Measurements from ENCODE around the gene CEMIP. TPM values are rescaled to one million over a fixed set of nuclear protein-coding genes. Genes with fewer than 3 reads are reported as not detected.

Gene CEMIP
- total and polyA plus RNA-seq, 2 of the 4 experiments (the other 2 are of a cell fraction) = 63.8 to 78.0 TPM

- Histone ChIP-seq H3K9me3 (ENCODE audit: control insufficient read depth, insufficient read depth, low read length) (no peaks in the 10 kb centered on the region), H2BK120ac (ENCODE audit: low read depth, low read length) (no peak overlapping the region), H3K4me3 (ENCODE audit: insufficient read depth, low read depth, low read length) (no peak overlapping the region), H3K18ac (ENCODE audit: low read depth, low read length) (no peak overlapping the region), H2AFZ (replicated peaks; ENCODE audit: low read length, poor library complexity) (no peak overlapping the region), H3K27me3 (ENCODE audit: control insufficient read depth, insufficient read depth, low read length) (no peaks in the 10 kb centered on the region), H2AK9ac (replicated peaks; ENCODE audit: low read depth, low read length, poor library complexity) (peak overlapping the region; percentile 52), H2AK5ac (ENCODE audit: low read depth, low read length) (no peak overlapping the region), H3K14ac (replicated peaks; ENCODE audit: low read depth, low read length) (no peak overlapping the region), H3K23ac (ENCODE audit: low read depth, low read length) (no peak overlapping the region), H4K91ac (ENCODE audit: insufficient read depth, low read depth, low read length) (no peak overlapping the region), H2BK15ac (ENCODE audit: low read depth, low read length) (no peak overlapping the region), H3K4ac (ENCODE audit: low read depth, low read length) (no peak overlapping the region), H3K9ac (ENCODE audit: low read depth, low read length) (no peak overlapping the region), H3K27ac (ENCODE audit: insufficient read depth, low read length) (no peak overlapping the region), H4K5ac (ENCODE audit: low read depth, low read length) (no peak overlapping the region), H3K4me2 (ENCODE audit: low read depth, low read length) (no peak overlapping the region), H3K36me3 (ENCODE audit: control insufficient read depth, insufficient read depth, low read length) (no peaks in the 10 kb centered on the region; the same call in 1 of the 2 replicates), H3K9me1 (ENCODE audit: insufficient read depth, low read length) (no peaks in the 10 kb centered on the region), H3K79me1 (ENCODE audit: low read depth in 1 of 2, low read length in 2 of 2) (0 out of 4 replicates have a peak, but pooled peaks cover 0 to 6% of the 10 kb centered on the region in 2 experiments), H2BK20ac (ENCODE audit: low read depth, low read length) (no peak overlapping the region), H2BK5ac (ENCODE audit: low read depth, low read length, poor library complexity, severe bottlenecking) (no peak overlapping the region), H4K20me1 (ENCODE audit: insufficient read depth, low read length) (no peaks in the 10 kb centered on the region), H3K56ac (ENCODE audit: extremely low read depth, insufficient read depth, low read length) (no peak overlapping the region), H4K8ac (ENCODE audit: low read depth in 2 of 2, low read length in 2 of 2) (no peak overlapping the region), H3K4me1 (ENCODE audit: control insufficient read depth, insufficient read depth, low read length) (no peaks in the 10 kb centered on the region)
- BruUV-seq (replicated peaks) = no TSS peak
- no peak for ATAC-seq (ENCODE audit: low read depth)
- POLR2A ChIA-PET (ENCODE audit: unreplicated experiment) = no interaction called here
- dilution Hi-C loops (cut with HindIII; ENCODE audit: low sequenced_read_pairs, unreplicated experiment) = no loop called here
- TF ChIP-seq USF2 (IDR thresholded peaks at IDR 0.05; ENCODE audit: low read depth, low read length) (no peak), RAD21 (IDR thresholded peaks at IDR 0.05; ENCODE audit: low read length) (no peak), POLR2A (IDR thresholded peaks at IDR 0.05; ENCODE audit: low read depth, low read length) (no peak), MAFK (IDR thresholded peaks at IDR 0.05; ENCODE audit: low read depth, low read length) (no peak), RCOR1 (IDR thresholded peaks at IDR 0.05; ENCODE audit: insufficient replicate concordance, low read length) (no peak), SMC3 (IDR thresholded peaks at IDR 0.05; ENCODE audit: low read depth, low read length) (no peak), CTCF (conservative IDR thresholded peaks at IDR 0.05; ENCODE audit: low read depth, low read length) (no peak), RFX5 (IDR thresholded peaks at IDR 0.05; ENCODE audit: low read depth, low read length) (no peak), ELK1 (IDR thresholded peaks at IDR 0.05; ENCODE audit: borderline replicate concordance, low read depth, low read length) (no peak), NFE2L2 (IDR thresholded peaks at IDR 0.05; ENCODE audit: low read depth, low read length) (no peak), BHLHE40 (IDR thresholded peaks at IDR 0.05; ENCODE audit: low read depth, low read length) (no peak), CEBPB (IDR thresholded peaks at IDR 0.05; ENCODE audit: low read depth, low read length) (no peak), FOS (IDR thresholded peaks at IDR 0.05; ENCODE audit: low read depth, low read length) (no peak)
- CTCF ChIA-PET = no interaction called here
- in situ Hi-C loops (cut with MboI; ENCODE audit: low sequenced_read_pairs) = no loop called here
- DNase-seq = no peak
- 86% methylated on average over 1 of the region's 6 CpGs; no CpG with 5 or more reads in 1 of the 2 experiments for WGBS, 2 experiments (ENCODE audit: extremely low coverage in 2 of 2, insufficient read length in 1 of 2)
- intact Hi-C loops (cut with micrococcal nuclease) = no loop called here
Observed at GRCh38 chr15:80761754-80762153, 17.4 kb upstream of the CEMIP start.

Measured in IMR-90 (cell line).